LNCaP clone FGC (cell line): ENCODE results near the gene YKT6.

Source experiments
- DNase-seq: peaks from one replicate; pipeline ENCODE4 v3.0.0-alpha.2; 2011; ENCODE audit warnings: low read depth
- H3K4me3 ChIP-seq: 2 replicates; pipeline ENCODE4 v1.5.1; 2011; ENCODE audit warnings: mild to moderate bottlenecking, low read depth, low read length, control low read depth
- CTCF ChIP-seq: IDR thresholded peaks from 2 replicates; pipeline ENCODE4 v1.5.1; 2012; ENCODE audit warnings: mild to moderate bottlenecking; ENCODE audit not compliant: control insufficient read depth, insufficient read depth; ENCODE audit errors: extremely low read depth

The YKT6 gene

GRCh38 chr7:44228571-44229350 lies 28.0 kb downstream of the YKT6 start:
- H3K4me3 ChIP-seq: no peak overlapping the region
- no peak for TF ChIP-seq CTCF
- no peak for DNase-seq

GRCh38 chr7:44229546-44230105 lies 28.8 kb downstream of the YKT6 start:
- no peak for DNase-seq
- TF ChIP-seq CTCF: no peak
- H3K4me3 ChIP-seq: no peak overlapping the region

GRCh38 chr7:44230286-44230685 lies 29.5 kb downstream of the YKT6 start:
- no peak overlapping the region for H3K4me3 ChIP-seq
- no peak for TF ChIP-seq CTCF
- DNase-seq: no peak

GRCh38 chr7:44231088-44231487 lies 30.3 kb downstream of the YKT6 start:
- H3K4me3 ChIP-seq: no peak overlapping the region
- peak; percentile 12; the same call in 1 of the 2 replicates for TF ChIP-seq CTCF
- no peak for DNase-seq

- DNase-seq: no peak
- no peak for TF ChIP-seq CTCF
- H3K4me3 ChIP-seq: no peak overlapping the region
Measured at GRCh38 chr7:44232396-44232795, 31.6 kb downstream of the YKT6 start.

GRCh38 chr7:44232901-44233715 lies 32.3 kb downstream of the YKT6 start:
- DNase-seq: no peak
- H3K4me3 ChIP-seq: no peak overlapping the region
- TF ChIP-seq CTCF: no peak
